Middle frontal gyrus (tissue), 1 donor: ENCODE results near the gene PPP2R2D.

Experiments
- DNase-seq: peaks from one replicate; pipeline ENCODE4 v3.0.0-alpha.2; 2015; ENCODE audit warnings: low spot score; ENCODE audit errors: extremely low spot score

Gene PPP2R2D

GRCh38 chr10:131886237-131886636 is 14.6 kb upstream of the PPP2R2D start:
- DNase-seq, result no peak

DNA sequence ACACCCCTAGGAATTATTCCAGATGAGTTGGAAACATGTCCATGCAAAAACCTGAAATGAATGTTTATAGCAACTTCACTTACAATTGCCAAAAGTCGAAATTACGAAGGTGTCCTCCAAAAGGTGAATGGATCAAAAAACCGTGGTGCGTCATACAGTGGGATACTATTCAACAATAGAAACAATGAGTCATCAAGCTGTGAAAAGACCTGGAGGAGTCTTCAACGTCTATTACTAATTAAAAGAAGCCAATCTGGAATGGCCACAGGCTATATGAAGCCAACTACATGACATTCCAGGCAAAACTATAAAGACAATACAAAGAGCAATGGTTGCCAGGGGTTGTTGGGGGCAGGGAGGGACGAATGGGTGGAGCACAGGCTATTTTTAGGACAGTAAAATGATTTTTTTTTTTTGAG is 12.6 kb upstream of the PPP2R2D start:
- DNase-seq, result no peak

GRCh38 chr10:131889755-131890154 is 11.1 kb upstream of the PPP2R2D start:
- DNase-seq, result no peak

DNA sequence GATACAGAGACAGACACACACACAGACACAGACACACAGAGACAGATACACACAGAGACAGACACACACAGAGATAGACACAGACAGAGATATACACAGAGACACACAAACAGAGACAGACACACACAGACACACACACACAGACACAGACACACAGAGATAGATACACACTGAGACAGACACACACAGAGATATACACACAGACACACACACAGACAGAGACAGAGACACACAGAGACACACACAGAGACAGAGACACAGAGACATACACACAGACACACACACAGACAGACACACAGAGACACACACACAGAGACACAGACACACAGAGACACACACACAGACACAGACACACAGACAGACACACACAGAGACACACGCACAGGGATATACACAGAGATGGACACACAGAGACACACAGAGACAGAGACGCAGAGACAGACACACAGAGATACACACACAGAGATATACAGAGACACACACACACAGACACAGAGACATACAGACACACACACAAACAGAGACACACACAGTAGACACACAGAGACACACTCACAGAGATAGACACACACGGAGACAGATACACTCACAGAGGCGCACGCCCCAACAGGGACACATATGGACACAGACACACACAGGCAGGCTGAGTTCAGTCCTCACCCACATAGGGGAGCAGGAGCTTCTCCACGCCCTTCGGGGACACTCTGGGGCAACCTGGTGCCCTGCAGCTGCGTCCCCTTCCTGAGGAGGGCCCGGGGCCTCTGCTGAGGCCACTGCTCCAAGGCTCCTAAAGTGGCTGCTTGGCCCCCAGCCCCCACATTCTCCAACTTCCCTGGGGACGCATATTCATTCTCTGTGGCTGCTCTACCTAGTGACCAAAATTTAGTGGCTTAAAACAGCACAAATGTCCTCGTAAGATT is 10.3 kb upstream of the PPP2R2D start:
- no peak for DNase-seq

DNA sequence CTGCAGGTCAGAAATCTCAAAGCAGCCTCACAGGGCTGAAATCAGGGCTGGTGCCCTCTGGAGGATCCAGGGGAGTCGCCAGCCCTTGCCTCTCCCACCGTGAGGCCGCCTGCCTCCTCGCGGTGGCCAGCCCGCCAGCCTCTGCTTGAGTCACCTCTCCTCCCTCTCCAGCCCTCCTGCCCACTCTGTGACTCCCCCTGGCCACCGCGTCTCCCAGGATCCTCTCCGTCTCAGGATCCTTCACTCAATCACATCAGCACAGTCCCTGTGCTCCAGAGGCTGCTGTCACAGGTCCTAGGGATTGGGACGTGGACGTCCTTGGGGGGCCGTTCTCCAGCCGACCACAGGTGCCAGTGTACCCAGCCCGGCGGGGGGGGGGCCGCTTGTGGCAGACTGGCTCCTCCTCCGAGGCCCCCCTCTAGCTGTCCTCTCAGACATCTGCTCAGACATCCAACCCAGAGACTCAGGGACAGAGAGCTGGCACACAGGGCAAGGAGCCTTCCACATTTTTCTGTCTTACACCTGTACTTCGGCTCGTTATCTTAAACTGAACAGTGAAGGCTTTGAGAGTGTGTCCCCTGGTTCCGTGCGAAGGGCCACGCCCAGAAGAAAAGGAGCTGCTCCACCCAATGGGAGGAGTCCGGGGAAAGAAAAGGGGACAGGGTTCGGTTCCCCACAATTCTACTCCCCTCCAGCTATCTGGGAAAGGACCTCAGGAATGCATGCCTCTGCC is 9.4 kb upstream of the PPP2R2D start:
- no peak for DNase-seq

GRCh38 chr10:131891929-131892805 is 8.6 kb upstream of the PPP2R2D start:
- no peak for DNase-seq

DNA sequence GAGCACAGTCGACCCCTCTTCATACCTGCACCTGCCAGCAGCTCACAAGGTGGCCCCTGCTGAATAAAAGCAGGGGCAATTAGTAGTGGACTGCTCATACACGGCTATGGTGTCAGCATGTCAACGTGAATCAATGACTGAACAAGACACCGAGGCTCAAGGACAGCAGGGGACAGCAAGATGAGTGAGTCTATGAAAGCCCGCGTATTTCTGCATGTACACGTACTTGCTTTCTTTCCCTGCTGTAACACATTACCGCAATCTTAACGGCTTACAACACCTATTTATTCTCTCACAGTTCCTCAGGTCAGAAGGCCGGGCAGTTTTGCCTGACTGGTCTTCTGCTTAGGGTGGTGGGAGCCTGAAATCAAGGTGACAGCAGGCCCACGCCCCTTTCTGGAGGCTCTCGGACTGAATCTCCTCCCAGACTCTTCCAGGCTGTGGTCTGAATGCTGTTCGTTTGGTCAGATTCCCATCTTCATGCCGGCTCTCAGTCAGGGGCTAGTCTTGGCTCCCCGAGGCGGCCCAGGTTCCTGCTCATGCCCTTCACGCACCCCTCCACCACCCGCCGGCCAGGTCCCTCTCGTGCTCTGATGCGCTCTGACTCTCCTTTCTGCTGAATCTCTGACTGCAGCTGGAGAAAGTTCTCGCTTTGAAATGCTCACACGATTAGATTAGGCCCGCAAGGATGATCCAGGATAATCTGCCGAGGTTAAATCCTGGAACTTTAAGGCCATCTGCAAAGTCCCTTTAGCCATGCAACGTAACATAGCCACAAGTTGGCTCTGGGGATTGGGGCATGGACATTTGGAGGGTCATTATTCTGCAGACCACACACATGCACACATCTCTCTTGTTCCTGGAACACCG is 7.8 kb upstream of the PPP2R2D start:
- DNase-seq, result no peak

DNA sequence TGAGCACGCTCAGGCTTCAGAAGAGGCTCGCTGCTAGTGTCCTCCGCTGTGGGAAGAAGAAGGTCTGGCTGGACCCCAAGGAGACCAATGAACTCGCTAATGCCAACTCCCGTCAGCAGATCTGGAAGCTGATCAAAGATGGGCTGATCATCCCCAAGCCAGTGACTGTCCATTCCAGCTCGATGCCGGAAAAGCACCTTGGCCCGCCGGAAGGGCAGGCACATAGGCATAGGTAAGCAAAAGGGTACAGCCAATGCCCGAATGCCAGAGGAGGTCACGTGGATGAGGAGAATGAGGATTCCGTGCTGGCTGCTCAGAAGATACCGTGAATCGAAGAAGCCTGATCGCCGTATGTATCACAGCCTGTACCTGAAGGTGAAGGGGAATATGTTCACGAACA is 5.7 kb upstream of the PPP2R2D start:
- no peak for DNase-seq

DNA sequence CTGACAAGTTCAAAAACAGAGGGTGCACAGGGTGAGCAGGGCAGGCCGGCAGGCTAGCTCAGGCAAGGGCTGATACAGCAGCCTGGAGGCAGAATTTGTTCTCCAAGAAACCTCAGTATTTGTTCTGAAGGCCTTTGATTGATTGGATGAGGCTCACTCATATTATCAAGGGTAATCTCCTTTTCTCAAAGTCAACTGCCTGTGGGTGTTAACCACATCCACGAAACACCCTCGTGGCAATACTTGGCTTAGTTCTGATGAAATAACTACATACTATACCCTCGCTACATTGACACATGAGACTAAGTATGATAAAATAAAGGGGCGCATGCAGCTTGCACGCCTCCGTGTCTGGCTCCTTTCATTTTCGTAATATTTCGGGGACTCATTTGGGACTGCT is 4.4 kb upstream of the PPP2R2D start:
- no peak for DNase-seq

GRCh38 chr10:131897297-131897899 is 3.4 kb upstream of the PPP2R2D start:
- no peak for DNase-seq

GRCh38 chr10:131898061-131898460 is 2.7 kb upstream of the PPP2R2D start:
- no peak for DNase-seq

GRCh38 chr10:131898713-131899112 is 2.1 kb upstream of the PPP2R2D start:
- no peak for DNase-seq

DNA sequence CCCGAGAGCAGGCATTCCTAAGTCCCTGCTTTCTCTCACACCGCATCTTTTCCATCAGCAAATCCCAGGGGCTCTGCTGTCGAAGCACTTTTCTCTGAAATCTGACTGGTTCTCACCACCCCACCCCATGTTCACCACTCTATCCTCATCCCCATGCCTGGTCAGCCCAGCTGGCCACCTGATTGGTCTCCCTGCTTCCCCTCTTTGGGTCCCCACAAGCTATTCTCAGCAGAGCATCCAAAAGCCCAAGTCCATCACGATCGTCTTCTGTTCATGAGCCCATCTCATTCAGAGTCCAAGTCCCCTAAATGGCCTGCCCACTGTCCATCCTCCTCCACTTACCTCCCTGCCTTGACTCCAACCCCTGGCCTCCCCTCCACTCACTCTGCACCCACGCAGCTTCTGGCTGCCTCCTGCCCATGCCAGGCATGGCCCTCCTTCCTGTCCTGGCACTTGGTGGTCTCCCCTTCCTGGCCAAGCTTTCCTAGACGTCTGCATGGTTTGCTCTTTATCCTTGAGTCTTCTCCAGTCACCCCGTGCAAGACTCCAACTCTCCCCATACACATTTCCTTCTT is 1.6 kb upstream of the PPP2R2D start:
- no peak for DNase-seq

DNA sequence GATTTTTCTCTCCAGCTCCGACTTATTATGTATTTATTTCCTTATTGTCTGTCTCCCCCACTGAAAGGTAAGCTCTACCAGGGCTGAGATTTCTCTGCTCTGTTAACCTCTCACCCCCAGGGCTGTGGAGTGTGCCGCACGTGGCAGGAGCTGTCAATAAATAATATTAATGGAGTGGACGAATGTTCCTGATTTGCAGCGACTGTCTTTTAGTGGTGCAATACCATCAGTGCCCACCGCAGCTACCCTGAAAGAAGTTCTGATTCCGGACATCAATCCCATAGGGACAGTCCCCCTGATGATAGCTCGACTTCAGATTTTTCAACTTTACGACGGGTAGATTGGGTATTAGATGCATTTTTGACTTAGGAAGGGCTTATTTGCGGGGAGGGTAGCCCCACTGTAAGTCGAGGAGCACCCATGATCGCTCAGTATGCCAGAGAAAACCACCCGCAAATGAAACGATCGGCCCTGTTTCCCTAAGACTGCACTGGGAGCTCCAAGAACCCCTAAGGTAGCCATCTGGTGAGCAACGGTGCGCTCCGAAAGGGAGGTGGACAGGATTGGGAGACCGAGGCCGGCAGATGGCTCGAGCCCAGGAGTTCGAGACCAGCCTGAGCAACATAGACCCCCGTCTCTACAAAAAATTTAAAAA is 986 bp upstream of the PPP2R2D start:
- no peak for DNase-seq

GRCh38 chr10:131901181-131901829 is 497 bp downstream of the PPP2R2D start:
- no peak for DNase-seq

- DNase-seq, result no peak
Measured at GRCh38 chr10:131902211-131902610, 1.4 kb downstream of the PPP2R2D start.

DNA sequence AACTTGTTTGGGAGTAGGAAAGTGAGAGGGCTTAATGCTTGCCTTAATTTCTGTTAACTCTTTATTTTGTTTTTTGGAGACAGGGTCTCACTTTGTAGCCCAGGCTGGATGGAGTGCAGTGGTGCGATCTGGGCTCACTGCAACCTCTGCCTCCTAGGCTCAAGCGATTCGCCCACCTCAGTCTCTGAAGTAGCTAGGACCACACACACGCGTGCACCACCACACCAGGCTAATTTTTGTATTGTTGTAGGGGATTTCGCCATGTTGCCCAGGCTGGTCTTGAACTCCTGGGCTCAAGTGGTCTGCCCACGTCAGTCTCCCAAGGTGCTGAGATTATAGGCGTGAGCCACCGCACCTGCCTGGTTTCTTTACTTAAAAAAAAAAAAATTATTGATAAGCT is 1.9 kb downstream of the PPP2R2D start:
- no peak for DNase-seq

GRCh38 chr10:131905267-131905571 is 4.4 kb downstream of the PPP2R2D start:
- DNase-seq, result no peak
